Spleen (tissue), 7 donors: ENCODE measurements around the gene AASDHPPT.

Experiments used
- CTCF ChIP-seq, 11 experiments: fragments of 200-600 bp in 7 of 11; fragments of 450-650 bp in 4 of 11; sonication (generic) in 4 of 11; IDR thresholded peaks in 8 of 11; conservative IDR thresholded peaks in 3 of 11; 1 replicate in 7 of 11; 2 replicates in 4 of 11; pipeline versions ENCODE4 v1.4.0 to v1.8.0; 2016 to 2021; ENCODE audit warnings: antibody characterized with exemption in 11 of 11, inconsistent platforms in 4 of 11, mild to moderate bottlenecking in 1 of 11
- POLR2AphosphoS5 ChIP-seq, 3 donors: sonication (generic); formaldehyde crosslinking; IDR thresholded peaks; one replicate each; pipeline ENCODE4 v1.5.1; 2017; ENCODE audit warnings: antibody characterized with exemption in 3 of 3
- donor health status: DM: no; HTN: no; CAD: no; lungs with moderate emphysema.
- donor health status: DM: no; HTN: no; CAD: no.
- donor health status: DM: no; HTN: no; CAD: no.

- no peak for TF ChIP-seq CTCF (IDR thresholded peaks at IDR 0.05 in 8 of 11, conservative IDR thresholded peaks at IDR 0.05 in 3 of 11)
- TF ChIP-seq POLR2AphosphoS5 (IDR thresholded peaks at IDR 0.05): no peak
These were observed 29.8 kb upstream of the AASDHPPT start for GRCh38 chr11:106047631-106048030.
